GM19452 (cell line): Measurements from ENCODE around the gene FARS2.

Experiments used
- ATAC-seq: cut with Tn5 transposase; IDR thresholded peaks from one replicate; pipeline ENCODE4 v1.9.1; 2021; ENCODE audit not compliant: unreplicated experiment

FARS2 gene

GRCh38 chr6:5459346-5459745 lies 198.0 kb downstream of the FARS2 start:
- ATAC-seq: no peak

DNA sequence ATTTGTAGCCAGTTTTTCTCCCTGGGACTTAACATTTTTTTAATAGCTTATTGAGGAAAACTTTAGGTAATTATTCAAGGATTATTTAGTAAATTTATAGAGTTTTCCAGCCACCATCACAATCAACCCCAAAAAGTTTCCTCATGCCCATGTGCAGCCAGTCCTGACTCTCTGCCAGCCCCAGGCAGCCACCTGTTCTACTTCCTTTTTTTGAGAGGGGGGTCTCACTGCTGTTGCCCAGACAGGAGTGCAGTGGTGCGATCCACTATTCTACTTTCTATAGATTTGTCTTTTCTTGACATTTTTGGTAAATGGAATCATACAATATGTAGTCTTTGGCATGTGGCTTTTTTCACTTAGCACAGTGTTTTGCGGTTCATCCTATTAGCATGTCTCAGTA lies 200.1 kb downstream of the FARS2 start:
- ATAC-seq: no peak

DNA sequence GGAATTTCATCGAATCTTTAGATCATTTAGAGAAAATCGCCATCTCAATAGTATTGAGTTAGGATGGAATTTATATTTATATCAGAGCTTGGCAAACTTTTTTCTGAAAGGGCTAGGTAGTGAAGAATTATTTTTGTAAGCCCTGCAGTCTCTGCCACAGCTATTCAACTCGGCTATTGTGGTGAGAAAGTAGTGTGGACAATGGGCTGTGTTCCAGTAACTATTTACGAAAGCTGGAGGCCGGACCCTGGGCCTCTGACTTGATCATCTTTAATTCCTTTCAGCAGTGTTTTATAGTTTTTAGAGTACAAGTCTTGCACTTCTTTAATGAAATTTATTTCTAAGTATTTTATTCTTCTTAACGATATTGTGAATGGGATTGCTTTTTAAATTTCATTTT lies 201.5 kb downstream of the FARS2 start:
- ATAC-seq: no peak

- ATAC-seq: no peak
These were observed 202.4 kb downstream of the FARS2 start for GRCh38 chr6:5463690-5464089.

GRCh38 chr6:5464099-5464885 lies 203.0 kb downstream of the FARS2 start:
- no peak for ATAC-seq

DNA sequence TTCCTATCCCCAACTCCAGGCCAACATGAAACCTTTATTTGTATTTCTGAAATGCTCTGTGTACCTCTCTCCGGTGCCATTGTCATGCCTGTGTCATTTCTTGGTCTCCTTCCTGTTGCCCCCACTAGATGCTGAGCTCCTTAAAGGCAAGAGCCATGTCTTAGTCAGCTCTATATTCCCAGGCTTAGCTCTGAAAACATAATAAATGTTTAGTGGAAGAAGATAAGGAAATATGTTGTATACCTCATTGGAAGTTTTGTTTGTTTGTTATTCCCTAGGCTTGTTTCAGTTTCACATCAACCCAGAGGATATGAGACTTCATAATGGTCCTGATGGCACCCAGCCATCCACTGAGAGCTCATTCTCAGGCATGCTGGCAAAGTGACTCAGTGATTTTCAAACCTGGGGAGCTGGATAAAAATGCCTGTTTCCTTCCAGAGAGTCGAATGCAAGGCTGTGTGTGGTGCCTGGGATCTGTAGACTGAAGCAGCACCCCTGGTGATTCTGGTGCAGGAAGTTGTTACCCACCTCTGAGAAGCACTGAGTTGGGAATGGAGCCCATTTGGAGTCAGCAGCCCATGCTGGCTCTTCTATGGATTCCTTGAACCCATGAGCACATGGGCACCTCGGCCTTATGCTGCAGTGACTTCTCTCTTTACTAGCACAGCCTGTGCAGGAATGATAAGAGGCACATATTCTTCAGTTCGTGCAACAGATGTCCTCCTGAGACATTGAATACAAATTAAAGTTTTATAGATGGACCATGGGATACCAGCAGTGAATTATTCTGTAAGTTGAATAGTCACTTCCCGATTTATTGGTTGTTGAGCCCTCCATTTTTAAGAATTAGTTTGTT lies 205.2 kb downstream of the FARS2 start:
- no peak for ATAC-seq

GRCh38 chr6:5468586-5468985 lies 207.3 kb downstream of the FARS2 start:
- no peak for ATAC-seq

DNA sequence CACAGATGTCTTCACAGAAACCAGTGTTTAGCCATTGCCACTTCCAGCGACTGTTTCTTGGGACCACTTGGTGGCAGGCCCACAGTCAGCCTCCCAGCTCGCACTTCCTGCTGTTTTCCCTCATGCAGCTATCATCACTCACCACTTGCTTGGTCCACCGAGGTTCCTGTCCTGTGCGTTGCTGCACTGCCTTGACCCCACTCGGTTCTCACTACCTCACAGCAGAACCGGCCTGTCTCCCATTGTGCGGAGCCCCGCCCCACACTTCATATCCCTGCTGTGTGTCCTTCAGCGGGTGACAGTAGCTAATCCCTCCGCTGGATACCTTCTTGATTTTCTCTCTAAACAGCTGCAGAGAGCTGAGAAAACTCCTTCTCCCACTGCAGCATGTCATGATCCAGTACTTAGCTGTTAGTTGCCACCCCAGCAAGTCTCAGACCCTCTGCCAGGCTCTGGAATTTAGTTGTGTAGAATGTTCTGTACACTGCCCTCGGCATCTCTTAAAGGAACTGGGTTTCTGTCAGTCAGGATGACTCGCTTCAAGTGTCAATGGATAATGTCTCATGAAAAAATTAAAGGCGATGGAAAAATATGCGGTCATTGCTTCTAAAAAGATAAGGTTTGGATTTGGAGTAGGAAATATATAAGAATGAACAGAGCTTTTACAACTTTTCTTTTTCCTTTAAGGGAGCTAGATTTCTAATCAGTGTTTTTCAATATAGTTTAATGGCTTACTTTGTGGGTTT lies 208.0 kb downstream of the FARS2 start:
- no peak for ATAC-seq

DNA sequence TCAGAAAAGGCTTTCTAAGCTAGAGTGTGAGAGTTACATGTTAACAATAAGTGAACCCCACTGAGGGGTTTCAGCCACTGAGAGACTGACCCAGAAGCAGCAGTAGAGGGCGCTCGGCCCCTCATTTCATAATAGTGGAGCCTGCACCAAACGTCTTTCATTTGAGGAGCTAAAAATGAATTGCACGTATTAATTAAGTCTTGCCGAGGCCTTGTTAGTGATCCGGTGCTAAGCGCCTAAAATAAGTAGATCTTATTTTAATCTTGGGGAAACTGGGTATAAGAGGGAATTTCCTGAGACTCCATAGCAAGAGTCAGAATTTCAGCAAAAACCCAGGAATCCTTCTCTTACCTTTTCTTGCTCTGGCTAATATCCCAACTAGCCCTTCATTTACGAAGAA lies 209.7 kb downstream of the FARS2 start:
- peak; percentile 85 for ATAC-seq

GRCh38 chr6:5471637-5472398 lies 210.5 kb downstream of the FARS2 start:
- no peak for ATAC-seq

- no peak for ATAC-seq
These were observed 211.3 kb downstream of the FARS2 start for GRCh38 chr6:5472571-5472970.

DNA sequence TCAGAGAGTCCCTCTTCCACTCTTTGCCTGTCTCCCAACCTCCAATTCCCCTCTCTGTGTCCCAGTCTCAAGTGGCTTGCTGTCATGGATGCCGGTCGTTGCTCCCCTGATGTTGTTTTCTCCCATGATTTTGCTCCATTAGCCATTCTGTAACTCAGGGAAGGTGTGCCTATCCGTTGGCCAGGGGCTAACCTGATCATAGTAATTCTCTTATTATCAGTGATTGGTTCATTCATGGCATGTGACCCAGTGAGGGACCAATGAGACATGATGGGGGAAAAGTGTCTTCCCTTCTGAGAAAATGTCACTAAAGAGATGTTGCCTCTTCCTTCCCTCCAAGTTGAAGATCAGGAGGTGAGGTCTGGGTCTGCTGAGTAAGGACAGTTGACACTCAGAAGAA lies 214.5 kb downstream of the FARS2 start:
- no peak for ATAC-seq

- ATAC-seq: no peak
These were observed 217.1 kb downstream of the FARS2 start for GRCh38 chr6:5478380-5478779.

DNA sequence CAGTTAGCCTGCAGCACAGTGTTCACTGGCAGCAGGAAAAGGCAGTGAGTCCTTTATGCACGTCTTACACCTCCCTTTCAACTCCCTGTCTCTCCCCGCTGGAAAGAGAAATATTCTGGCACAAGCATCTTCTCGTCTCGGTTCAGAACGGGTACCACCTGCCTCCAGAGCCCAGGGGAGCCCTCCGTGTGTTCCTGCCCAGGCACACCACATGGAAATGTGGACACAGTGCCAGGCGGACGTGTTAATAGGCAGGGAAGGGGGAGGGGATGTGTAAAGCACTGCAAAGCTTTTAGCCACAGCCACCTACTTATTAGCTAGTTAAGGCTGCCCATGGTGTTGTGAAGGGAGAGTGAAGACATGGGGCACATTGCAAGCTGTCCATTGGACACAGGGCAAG lies 219.7 kb downstream of the FARS2 start:
- ATAC-seq: no peak

GRCh38 chr6:5481750-5482149 lies 220.4 kb downstream of the FARS2 start:
- no peak for ATAC-seq

GRCh38 chr6:5482619-5483018 lies 221.3 kb downstream of the FARS2 start:
- ATAC-seq: no peak

GRCh38 chr6:5484692-5485091 lies 223.4 kb downstream of the FARS2 start:
- no peak for ATAC-seq

DNA sequence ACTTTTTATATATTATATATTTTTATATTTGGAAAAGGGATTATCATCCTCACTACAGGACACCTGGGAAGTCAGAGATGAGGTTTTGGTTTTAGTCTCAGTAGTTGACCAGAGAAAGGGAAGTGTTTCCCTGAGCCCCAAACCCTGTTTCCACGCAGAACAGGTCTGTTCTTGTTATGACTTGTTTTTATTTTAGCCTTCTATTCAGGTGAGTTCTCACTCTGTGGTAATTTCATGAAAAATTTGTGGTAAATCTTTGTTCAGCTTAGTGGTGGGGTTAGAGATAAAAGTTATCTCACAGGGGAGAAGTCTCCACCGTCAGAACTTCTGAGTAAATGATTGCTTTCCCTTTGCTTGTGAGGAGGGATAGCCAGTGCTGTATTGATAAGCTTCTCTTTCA lies 224.9 kb downstream of the FARS2 start:
- ATAC-seq: peak; percentile 94

DNA sequence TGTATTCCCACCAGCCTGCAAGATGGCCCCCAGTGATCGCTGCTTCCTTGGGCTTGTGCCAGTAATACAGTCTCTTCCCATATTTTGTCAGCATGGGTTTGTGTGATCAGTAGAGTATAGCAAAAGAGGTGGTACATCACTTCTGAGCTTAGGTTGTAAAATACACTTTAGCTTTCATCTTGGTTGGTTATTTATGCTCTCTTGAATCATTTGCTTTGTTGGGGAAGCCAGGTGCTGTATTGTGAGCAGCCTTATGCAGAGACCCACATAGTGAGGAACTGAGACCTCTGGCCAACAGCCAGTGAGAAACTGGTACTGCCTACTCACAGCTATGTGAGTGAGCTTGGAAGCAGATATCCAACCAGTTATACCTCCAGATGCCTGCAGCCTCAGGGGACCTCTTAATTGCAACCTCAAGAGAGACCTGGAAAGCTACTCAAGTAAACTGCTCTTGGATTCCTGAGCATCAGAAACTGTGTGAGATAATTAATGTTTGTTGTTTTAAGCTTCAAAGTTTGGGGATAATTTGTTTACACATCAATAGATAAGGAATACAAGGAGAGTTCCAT lies 229.3 kb downstream of the FARS2 start:
- no peak for ATAC-seq

- ATAC-seq: no peak
These were observed 231.0 kb downstream of the FARS2 start for GRCh38 chr6:5492356-5492755.

DNA sequence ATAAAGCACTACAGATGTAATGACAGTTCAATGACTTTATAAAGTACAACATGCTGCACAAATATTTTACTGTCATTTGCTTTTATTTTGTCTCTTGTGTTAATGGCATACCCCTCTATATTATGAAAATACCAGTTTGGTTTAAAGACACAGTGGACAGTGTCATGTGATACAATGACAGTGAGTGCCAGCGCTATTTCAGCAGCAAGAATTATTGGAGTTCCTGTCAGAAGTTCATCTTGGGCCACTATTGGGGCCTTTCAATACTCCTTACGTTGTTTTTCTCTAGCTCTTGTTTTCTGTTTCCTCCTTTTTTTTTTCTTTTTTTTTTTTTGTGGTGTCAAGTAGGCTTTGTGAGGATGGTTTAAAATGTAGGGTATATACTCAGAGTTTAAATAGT lies 232.5 kb downstream of the FARS2 start:
- no peak for ATAC-seq
